Fibroblast of lung (primary cell): ENCODE measurements around the gene MSI2. TPM values are rescaled to one million over a fixed set of nuclear protein-coding genes. Genes with fewer than 3 reads are reported as not detected.

Experiments
- DNase-seq, 2 donors: peaks; one replicate each; pipeline versions ENCODE4 v3.0.0 to v3.0.0-alpha.2; 2010; ENCODE audit warnings: low read depth in 2 of 2
- H2AFZ ChIP-seq: 2 replicates; pipeline ENCODE4 v1.5.1; 2012; ENCODE audit warnings: low read length, control low read depth, inconsistent platforms
- H3K27ac ChIP-seq: 2 replicates; pipeline ENCODE4 v1.5.1; 2011; ENCODE audit warnings: low read length, control low read depth; ENCODE audit not compliant: insufficient read depth
- H3K27me3 ChIP-seq: 2 replicates; pipeline ENCODE4 v1.5.1; 2011; ENCODE audit warnings: mild to moderate bottlenecking, low read length; ENCODE audit not compliant: control insufficient read depth, insufficient read depth
- H3K36me3 ChIP-seq: 2 replicates; pipeline ENCODE4 v1.5.1; 2011; ENCODE audit warnings: low read length; ENCODE audit not compliant: control insufficient read depth, insufficient read depth
- H3K4me1 ChIP-seq: 2 replicates; pipeline ENCODE4 v1.5.1; 2011; ENCODE audit warnings: low read length; ENCODE audit not compliant: control insufficient read depth, insufficient read depth; ENCODE audit errors: extremely low read depth
- H3K4me2 ChIP-seq: 2 replicates; pipeline ENCODE4 v1.5.1; 2011; ENCODE audit warnings: low read length, control low read depth; ENCODE audit not compliant: insufficient read depth; ENCODE audit errors: extremely low read depth
- H3K4me3 ChIP-seq, 4 experiments: fragments of 200-600 bp in 1 of 4; sonication (generic) in 1 of 4; replicated peaks in 1 of 4; 2 replicates each; pipeline ENCODE4 v1.5.1; 2011 to 2016; ENCODE audit warnings: low read length in 4 of 4, low read depth in 3 of 4, mild to moderate bottlenecking in 3 of 4, control low read depth in 2 of 4, inconsistent platforms in 1 of 4, mixed read lengths in 1 of 4; ENCODE audit not compliant: insufficient read depth in 1 of 4; ENCODE audit errors: control extremely low read depth in 1 of 4
- H3K79me2 ChIP-seq: 2 replicates; pipeline ENCODE4 v1.5.1; 2012; ENCODE audit warnings: mild to moderate bottlenecking, low read length, inconsistent platforms; ENCODE audit not compliant: control insufficient read depth, insufficient read depth
- H3K9ac ChIP-seq: 2 replicates; pipeline ENCODE4 v1.5.1; 2011; ENCODE audit warnings: mild to moderate bottlenecking, low read length, control low read depth; ENCODE audit not compliant: insufficient read depth
- H3K9me3 ChIP-seq: 2 replicates; pipeline ENCODE4 v1.5.1; 2012; ENCODE audit warnings: low read depth, low read length; ENCODE audit not compliant: control insufficient read depth, insufficient read depth
- H4K20me1 ChIP-seq: 2 replicates; pipeline ENCODE4 v1.5.1; 2011; ENCODE audit warnings: low read length; ENCODE audit not compliant: control insufficient read depth, insufficient read depth; ENCODE audit errors: extremely low read depth
- EZH2 ChIP-seq: IDR thresholded peaks from 2 replicates; pipeline ENCODE4 v1.5.1; 2012; ENCODE audit warnings: low read length, control low read depth, mild to moderate bottlenecking; ENCODE audit errors: missing control alignments
- polyA plus RNA-seq, 2 donors: library from polyadenylated mRNA; depleted of rRNA in 1 of 2; stranded (reverse) in 1 of 2; unstranded in 1 of 2; fragments of >200 nt; gene quantifications; 2 replicates each; pipeline ENCODE4 v1.2.1, GENCODE V29; 2011 to 2012; ENCODE audit warnings: missing spikeins in 1 of 2
- total RNA-seq: library from RNA; depleted of rRNA; stranded (reverse); fragments of >200 nt; gene quantifications from 2 replicates; pipeline ENCODE4 v1.2.1, GENCODE V29; 2014
- TF ChIP-seq, protein P1 (sequence below), 2 donors: IDR thresholded peaks in 1 of 2; conservative IDR thresholded peaks in 1 of 2; 1 replicate in 1 of 2; 2 replicates in 1 of 2; pipeline ENCODE4 v1.5.1; 2011 to 2012; ENCODE audit warnings: low read length in 2 of 2, control low read depth in 1 of 2, inconsistent platforms in 1 of 2, low read depth in 1 of 2, mild to moderate bottlenecking in 1 of 2

The MSI2 gene
- total and polyA plus RNA-seq, 2 donors (not counting 1 experiment from before 2014, with no cell fraction given): 6.8 to 14.2 TPM

DNA sequence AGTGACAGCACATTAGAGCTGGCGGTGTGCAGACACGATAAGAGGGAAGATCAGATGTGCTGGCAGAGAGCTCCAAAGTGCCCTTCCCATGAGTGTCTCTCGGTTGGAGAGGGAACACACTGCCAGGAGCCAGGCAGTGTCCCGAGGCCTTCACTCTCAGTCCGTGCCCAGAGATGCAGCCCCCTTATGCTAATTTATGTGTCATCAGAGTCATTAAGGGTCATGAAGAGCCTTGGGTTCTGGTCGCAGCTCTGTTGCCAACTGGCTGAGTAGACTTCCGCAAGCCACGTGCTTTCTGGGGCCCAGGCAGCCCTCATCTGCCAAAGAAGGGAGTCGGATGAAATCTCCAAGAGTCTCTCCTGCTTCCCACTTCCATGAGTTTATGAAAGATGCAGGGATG lies 232.5 kb downstream of the MSI2 start:
- Histone ChIP-seq H3K4me1 (no peaks in the 10 kb centered on the region), H3K79me2 (no peaks in the 10 kb centered on the region), H2AFZ (no peak overlapping the region), H3K9ac (no peak overlapping the region), H3K36me3 (no peaks in the 10 kb centered on the region), H3K27me3 (no peaks in the 10 kb centered on the region), H3K4me3 (no peak overlapping the region), H4K20me1 (peaks cover 1% of the 10 kb centered on the region), H3K4me2 (no peak overlapping the region), H3K27ac (no peak overlapping the region), H3K9me3 (no peaks in the 10 kb centered on the region)
- DNase-seq: no peak
- TF ChIP-seq EZH2: no peak
- TF ChIP-seq, protein P1, sequence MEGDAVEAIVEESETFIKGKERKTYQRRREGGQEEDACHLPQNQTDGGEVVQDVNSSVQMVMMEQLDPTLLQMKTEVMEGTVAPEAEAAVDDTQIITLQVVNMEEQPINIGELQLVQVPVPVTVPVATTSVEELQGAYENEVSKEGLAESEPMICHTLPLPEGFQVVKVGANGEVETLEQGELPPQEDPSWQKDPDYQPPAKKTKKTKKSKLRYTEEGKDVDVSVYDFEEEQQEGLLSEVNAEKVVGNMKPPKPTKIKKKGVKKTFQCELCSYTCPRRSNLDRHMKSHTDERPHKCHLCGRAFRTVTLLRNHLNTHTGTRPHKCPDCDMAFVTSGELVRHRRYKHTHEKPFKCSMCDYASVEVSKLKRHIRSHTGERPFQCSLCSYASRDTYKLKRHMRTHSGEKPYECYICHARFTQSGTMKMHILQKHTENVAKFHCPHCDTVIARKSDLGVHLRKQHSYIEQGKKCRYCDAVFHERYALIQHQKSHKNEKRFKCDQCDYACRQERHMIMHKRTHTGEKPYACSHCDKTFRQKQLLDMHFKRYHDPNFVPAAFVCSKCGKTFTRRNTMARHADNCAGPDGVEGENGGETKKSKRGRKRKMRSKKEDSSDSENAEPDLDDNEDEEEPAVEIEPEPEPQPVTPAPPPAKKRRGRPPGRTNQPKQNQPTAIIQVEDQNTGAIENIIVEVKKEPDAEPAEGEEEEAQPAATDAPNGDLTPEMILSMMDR (conservative IDR thresholded peaks at IDR 0.05 in 1 of 2, IDR thresholded peaks at IDR 0.05 in 1 of 2; ENCODE audit: low read depth in 1 of 2, low read length in 2 of 2): no peak

DNA sequence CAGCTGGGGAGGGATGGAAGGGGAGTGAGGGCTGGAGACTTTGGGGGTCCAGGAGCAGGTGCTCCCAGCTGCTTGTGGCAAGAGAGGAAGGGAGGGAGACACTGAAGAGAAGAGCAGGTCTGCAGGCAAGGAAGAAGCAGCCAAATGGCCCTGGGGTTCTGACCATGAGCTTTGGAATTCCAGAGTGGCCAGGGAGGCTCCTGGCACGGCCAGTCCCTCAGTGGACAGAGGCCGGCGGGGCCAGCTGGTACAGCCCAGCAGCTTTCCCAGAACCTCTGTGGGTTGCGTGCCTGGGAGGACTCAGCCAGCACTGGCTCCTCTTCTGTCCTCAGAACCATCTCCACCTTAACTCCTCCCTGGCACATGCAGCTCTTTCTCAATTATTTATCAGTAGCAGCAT lies 233.0 kb downstream of the MSI2 start:
- no peak for DNase-seq
- Histone ChIP-seq H3K9me3 (no peaks in the 10 kb centered on the region), H3K4me2 (no peak overlapping the region), H3K4me1 (no peaks in the 10 kb centered on the region), H3K27ac (no peak overlapping the region), H3K4me3 (no peak overlapping the region), H2AFZ (no peak overlapping the region), H3K36me3 (no peaks in the 10 kb centered on the region), H3K9ac (no peak overlapping the region), H3K27me3 (no peaks in the 10 kb centered on the region), H4K20me1 (peaks cover 1% of the 10 kb centered on the region), H3K79me2 (no peaks in the 10 kb centered on the region)
- no peak for TF ChIP-seq EZH2

DNA sequence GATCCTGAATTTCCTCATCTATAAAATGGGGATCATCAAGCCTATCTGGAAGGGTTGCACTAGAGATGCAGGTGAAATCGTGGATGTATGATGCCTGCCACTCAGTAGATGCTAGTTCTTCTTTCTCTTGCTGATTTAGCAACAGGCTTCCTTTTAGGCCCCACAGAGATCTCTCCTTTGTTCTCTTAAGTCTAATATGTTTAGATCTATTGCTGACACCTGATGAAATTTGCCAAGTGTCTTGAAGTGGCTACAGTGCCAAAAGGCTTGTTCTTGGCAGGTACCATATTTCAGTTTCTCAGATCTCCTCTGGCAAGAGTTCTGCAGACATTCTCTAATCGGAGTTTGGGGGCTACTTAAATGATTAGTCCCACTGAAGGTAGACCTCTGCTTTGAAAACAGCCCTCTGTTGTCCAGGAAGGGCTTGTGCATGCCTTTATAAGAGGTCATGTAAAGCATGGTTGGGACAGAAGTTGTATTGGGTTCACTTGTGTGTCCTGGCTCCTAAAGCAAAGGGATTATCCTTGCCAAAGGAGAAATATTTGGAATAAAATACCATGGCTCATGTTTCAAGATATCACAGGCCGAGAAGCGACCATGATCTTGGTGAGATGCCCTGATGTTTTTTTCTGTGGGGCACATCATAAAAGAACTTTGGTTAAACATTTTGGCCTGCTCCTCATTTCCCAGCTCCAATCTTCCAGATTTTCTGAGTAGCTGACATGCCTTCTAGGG lies 234.0 kb downstream of the MSI2 start:
- TF ChIP-seq, protein P1 (conservative IDR thresholded peaks at IDR 0.05 in 1 of 2, IDR thresholded peaks at IDR 0.05 in 1 of 2; ENCODE audit: low read depth in 1 of 2, low read length in 2 of 2): no peak
- Histone ChIP-seq H2AFZ (no peak overlapping the region), H3K79me2 (no peaks in the 10 kb centered on the region), H3K4me3 (no peak overlapping the region), H4K20me1 (peaks cover 1% of the 10 kb centered on the region), H3K9me3 (no peaks in the 10 kb centered on the region), H3K9ac (no peak overlapping the region), H3K4me1 (no peaks in the 10 kb centered on the region), H3K36me3 (no peaks in the 10 kb centered on the region), H3K4me2 (no peak overlapping the region), H3K27ac (no peak overlapping the region), H3K27me3 (no peaks in the 10 kb centered on the region)
- DNase-seq: no peak
